22Rv1 (cell line): Measurements from ENCODE around the gene CSMD2.
"Not testable (repeated sequence)": the region's sequence is repeated elsewhere in the genome, so short reads cannot be mapped to it uniquely, and the experiment has no call there.

ENCODE experiments used
- H3K27ac ChIP-seq: fragments of 450-650 bp; 2 replicates; pipeline ENCODE4 v1.5.1; 2017
- ZFX ChIP-seq: fragments of 450-650 bp; IDR thresholded peaks from 2 replicates; pipeline ENCODE4 v1.6.1; 2017; ENCODE audit warnings: antibody characterized with exemption, borderline replicate concordance
- TF ChIP-seq, protein P1 (sequence below): fragments of 450-650 bp; IDR thresholded peaks from 2 replicates; pipeline ENCODE4 v1.5.1; 2017; ENCODE audit warnings: mild to moderate bottlenecking

Gene CSMD2

DNA sequence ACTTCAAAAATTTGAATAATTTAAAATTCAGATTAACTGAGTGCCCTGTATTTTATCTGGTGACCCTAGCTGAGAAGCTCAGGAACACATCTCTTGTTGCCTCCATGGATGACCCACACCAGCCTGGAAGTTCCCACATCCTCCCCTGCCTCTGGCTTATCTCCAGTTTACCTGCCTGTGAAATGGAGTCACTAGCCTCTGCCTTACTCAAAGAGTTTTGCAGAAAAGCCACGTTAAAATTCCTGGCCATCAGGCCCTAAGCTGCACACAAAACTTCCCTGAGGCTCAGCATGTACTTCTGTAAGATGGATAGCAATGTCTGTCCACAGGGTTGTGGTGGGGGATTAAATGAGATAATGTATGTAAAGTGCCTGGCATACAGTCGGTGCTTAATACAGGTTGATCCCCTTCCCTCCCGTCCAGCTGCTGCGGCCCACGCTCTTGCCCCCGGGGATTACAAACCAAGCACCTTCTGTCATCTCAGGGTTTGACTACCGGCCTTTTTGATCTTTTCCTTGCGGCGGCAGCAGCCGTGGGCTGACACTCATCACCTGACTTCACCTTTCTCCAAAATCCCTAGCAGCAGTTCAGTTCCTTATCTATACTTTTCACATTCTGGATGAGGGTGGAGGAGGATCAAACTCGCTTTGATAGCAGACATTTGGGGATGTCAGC lies 136.5 kb downstream of the CSMD2 start:
- no peak overlapping the region for H3K27ac ChIP-seq
- TF ChIP-seq ZFX: no peak
- TF ChIP-seq, protein P1, sequence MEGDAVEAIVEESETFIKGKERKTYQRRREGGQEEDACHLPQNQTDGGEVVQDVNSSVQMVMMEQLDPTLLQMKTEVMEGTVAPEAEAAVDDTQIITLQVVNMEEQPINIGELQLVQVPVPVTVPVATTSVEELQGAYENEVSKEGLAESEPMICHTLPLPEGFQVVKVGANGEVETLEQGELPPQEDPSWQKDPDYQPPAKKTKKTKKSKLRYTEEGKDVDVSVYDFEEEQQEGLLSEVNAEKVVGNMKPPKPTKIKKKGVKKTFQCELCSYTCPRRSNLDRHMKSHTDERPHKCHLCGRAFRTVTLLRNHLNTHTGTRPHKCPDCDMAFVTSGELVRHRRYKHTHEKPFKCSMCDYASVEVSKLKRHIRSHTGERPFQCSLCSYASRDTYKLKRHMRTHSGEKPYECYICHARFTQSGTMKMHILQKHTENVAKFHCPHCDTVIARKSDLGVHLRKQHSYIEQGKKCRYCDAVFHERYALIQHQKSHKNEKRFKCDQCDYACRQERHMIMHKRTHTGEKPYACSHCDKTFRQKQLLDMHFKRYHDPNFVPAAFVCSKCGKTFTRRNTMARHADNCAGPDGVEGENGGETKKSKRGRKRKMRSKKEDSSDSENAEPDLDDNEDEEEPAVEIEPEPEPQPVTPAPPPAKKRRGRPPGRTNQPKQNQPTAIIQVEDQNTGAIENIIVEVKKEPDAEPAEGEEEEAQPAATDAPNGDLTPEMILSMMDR: no peak

DNA sequence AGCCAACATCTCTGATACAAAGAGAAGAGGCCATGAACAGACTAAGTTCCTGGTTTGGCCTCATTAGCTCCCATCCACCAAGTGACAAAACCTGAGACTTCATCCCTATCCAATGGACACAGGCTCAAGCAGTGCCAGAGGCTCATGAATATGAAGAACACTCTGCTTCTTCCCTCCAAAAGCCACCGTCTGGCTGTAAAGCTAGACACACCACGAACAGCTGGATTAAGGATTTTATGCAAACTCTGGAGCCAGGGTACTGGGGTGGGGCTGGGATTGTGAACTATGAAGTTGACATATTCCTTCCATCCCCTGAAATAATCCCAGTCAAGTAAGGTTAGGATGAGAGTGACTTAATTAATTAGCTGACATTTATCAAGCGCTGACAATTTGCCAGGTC lies 139.4 kb downstream of the CSMD2 start:
- TF ChIP-seq, protein P1: no peak
- H3K27ac ChIP-seq: no peak overlapping the region

DNA sequence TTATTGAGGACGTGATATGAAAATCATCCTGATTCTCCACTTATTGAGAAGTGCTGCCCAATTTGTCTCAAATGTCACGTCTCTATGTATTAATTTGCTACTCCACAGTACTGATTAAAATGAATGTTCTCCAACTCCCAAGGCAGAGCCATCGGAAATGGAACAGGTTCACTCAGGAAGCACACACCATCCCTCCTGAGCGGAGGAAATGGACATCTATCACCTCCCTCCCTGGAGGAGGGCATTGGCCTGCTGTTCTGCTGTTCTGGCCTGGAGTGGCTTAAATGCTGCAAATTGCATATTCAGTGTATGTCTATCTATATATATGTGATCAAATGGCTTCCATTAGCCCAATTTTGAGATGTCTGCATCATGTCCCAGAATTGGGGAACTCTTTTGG lies 140.5 kb downstream of the CSMD2 start:
- no peak overlapping the region for H3K27ac ChIP-seq
- TF ChIP-seq ZFX: no peak
- TF ChIP-seq, protein P1: no peak

DNA sequence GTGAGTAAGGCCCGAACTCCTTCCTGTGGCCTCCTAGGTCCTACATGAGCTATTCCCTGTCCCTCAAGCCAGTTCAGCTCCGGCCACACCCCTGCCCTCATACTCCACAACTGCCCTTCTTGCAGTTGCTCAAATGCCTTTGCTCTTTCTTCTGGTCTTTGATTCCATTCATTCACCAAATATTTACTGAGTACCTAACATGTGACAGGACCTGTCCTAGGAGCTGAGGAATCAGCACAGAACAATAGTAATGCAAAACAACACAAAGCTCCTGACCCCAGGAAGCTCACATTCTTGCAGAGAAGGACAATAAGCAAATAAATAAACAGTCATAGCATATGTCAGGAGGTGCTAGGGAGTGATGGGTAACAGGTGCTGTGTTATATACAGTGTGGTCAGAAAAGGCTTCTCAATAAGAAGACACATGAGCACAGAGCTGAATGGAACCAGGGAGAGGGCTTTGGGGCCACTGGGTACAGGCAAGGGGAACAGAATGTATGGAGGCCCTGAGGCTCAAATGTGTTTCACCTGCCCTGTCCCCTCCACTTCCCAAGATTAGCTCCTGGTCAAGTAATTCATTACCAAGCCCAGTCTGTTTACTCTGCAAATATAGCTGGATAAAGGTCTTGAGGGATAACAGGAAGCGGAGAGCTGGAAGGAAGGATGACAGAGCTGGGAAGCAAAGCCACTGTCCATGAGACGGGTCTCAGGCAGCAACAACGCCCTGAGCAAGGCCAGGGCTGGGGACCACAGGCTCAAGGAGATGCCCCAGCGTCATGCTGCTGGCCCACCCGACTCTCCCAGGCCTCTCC lies 145.1 kb downstream of the CSMD2 start:
- TF ChIP-seq, protein P1: no peak
- TF ChIP-seq ZFX: no peak
- no peak overlapping the region for H3K27ac ChIP-seq

DNA sequence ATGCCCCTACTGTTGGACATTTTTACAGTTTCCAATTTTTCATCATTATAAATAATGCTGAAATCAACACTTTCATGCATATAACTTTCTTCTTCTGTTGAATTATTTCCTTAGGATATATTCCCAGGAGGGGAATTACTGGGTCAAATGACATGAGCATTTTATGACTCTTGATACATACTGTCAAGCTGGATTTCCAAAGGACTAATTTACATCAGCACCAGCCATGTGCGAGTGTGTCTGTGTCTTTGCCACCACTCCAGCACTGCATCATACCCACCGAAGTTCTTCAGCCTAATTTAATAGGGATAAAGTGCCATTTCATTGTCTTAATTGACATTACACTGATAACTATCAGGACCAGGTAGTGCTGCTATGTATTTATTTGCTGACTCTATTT lies 146.7 kb downstream of the CSMD2 start:
- TF ChIP-seq, protein P1: no peak
- TF ChIP-seq ZFX: no peak
- H3K27ac ChIP-seq: no peak overlapping the region

DNA sequence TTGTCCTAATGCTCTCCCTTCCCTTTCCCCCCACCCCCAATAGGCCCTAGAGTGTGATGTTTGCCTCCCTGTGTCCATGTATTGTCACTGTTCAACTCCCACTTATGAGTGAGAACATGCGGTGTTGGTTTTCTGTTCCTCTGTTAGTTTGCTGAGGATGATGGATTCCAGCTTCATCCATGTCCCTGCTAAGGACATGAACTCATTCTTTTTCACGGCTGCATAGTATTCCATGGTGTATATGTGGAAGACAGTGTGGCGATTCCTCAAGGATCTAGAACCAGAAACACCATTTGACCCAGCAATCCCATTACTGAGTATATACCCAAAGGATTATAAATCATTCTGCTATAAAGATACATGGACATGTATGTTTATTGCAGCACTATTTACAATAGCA lies 148.7 kb downstream of the CSMD2 start:
- not testable (repeated sequence) for H3K27ac ChIP-seq

DNA sequence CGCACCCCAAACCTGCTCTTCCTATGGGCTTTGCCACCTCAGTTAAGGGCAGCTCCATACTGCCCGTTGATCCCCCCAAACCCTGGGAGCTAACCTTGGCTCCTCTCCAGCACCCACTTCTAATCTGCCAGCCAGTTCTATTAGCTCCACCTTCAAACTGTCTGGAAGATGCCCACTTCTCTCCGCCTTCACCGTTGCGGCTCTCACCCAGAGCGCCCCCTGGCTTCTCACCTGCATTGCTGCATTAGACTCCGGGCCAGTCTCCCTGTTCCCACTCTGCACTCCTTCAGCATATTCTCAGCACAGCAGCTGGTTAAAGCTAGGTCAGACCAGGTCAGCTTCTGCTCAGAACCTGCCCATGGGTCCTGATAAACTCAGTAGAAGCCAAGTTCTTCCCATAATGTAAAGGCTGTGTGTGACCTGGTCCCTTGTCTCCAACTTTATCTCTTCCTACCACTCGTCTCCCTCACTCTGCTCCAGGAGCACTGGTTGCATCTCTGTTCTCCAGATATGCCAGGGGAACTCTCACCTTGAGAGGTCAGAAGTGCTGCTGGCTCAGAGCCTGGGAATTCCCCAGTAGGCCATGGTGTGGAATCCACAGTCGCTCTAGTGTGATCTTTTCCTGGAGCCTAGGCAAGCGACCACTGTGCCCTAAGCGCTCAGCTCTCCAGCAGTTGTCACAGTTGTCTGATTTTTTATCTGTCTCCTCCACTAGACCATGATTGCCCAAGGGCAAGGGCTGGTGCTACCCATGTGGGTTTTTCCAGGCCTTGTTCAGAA lies 150.9 kb downstream of the CSMD2 start:
- TF ChIP-seq, protein P1: peak; percentile 84
- no peak for TF ChIP-seq ZFX
- no peak overlapping the region for H3K27ac ChIP-seq
